GM12892 (cell line): ENCODE results near the gene NGFR.

Source experiments
- POLR2AphosphoS5 ChIP-seq: IDR thresholded peaks from 2 replicates; pipeline ENCODE4 v1.6.1; 2011; ENCODE audit warnings: low read depth, low read length, control low read depth
- TAF1 ChIP-seq: IDR thresholded peaks from 2 replicates; pipeline ENCODE4 v1.6.1; 2011; ENCODE audit warnings: low read depth, mild to moderate bottlenecking, control low read depth, low read length, borderline replicate concordance

- TF ChIP-seq POLR2AphosphoS5 (no peak), TAF1 (no peak)
Measured at GRCh38 chr17:49513044-49513395, 17.9 kb downstream of the NGFR start.
